Lung (tissue), 12 donors: ENCODE measurements around the gene ACACB. TPM values are rescaled to one million over a fixed set of nuclear protein-coding genes. Genes with fewer than 3 reads are reported as not detected.

Experiments used
- ATAC-seq: fragments of 200-7000 bp; cut with Tn5 transposase; one replicate; pipeline ENCODE4 v1.9.1; 2020; ENCODE audit warnings: moderate number of reproducible peaks; ENCODE audit not compliant: insufficient read depth, low FRiP score
- DNase-seq, 3 donors: peaks; one replicate each; pipeline ENCODE4 v3.0.0-alpha.2; 2013 to 2017
- H3K27ac ChIP-seq, 2 donors: one replicate each; pipeline ENCODE4 v1.5.1; 2013; ENCODE audit warnings: mild to moderate bottlenecking in 2 of 2, moderate library complexity in 2 of 2, control low read depth in 1 of 2, inconsistent platforms in 1 of 2, low read depth in 1 of 2, low read length in 1 of 2
- H3K27me3 ChIP-seq, 3 donors: one replicate each; pipeline ENCODE4 v1.5.1; 2013; ENCODE audit warnings: low read length in 2 of 3; ENCODE audit not compliant: control insufficient read depth in 3 of 3, insufficient read depth in 3 of 3
- H3K36me3 ChIP-seq, 4 donors: one replicate each; pipeline ENCODE4 v1.5.1; 2013; ENCODE audit warnings: low read length in 4 of 4, mild to moderate bottlenecking in 1 of 4, moderate library complexity in 1 of 4; ENCODE audit not compliant: control insufficient read depth in 4 of 4, insufficient read depth in 4 of 4
- H3K4me1 ChIP-seq, 5 donors: one replicate each; pipeline ENCODE4 v1.5.1; 2013; ENCODE audit warnings: low read length in 5 of 5, mild to moderate bottlenecking in 2 of 5, moderate library complexity in 1 of 5; ENCODE audit not compliant: control insufficient read depth in 5 of 5, insufficient read depth in 5 of 5
- H3K4me3 ChIP-seq: one replicate; pipeline ENCODE4 v1.5.1; 2013; ENCODE audit warnings: mild to moderate bottlenecking, control low read depth, moderate library complexity
- H3K9ac ChIP-seq, 2 donors: one replicate each; pipeline ENCODE4 v1.5.1; 2013; ENCODE audit warnings: low read length in 2 of 2, control low read depth in 1 of 2; ENCODE audit not compliant: insufficient read depth in 1 of 2
- H3K9me3 ChIP-seq, 4 donors: one replicate each; pipeline ENCODE4 v1.5.1; 2013; ENCODE audit warnings: low read length in 3 of 4, mild to moderate bottlenecking in 1 of 4, moderate library complexity in 1 of 4; ENCODE audit not compliant: control insufficient read depth in 4 of 4, insufficient read depth in 3 of 4
- WGBS, 2 donors: extraction: QIAGEN DNeasy Blood & Tissue Kit; methylation state at CpG; one replicate each; pipeline ENCODE4 v1.1.7; 2013; 5-methylcytosine and 5-hydroxymethylcytosine counted together
- polyA plus RNA-seq, 2 donors: library from polyadenylated mRNA; stranded (reverse); fragments of 200-250 nt; gene quantifications; one replicate each; pipeline ENCODE4 v1.2.1, GENCODE V29; 2013
- total RNA-seq, 2 donors: library from RNA; depleted of rRNA in 1 of 2; stranded (reverse); fragments of >200 nt in 1 of 2; gene quantifications; one replicate each; pipeline ENCODE4 v1.2.1, GENCODE V29; 2014 to 2021
- TF ChIP-seq, protein P1 (sequence below): IDR thresholded peaks from 2 replicates; pipeline ENCODE4 v1.5.1; 2012; ENCODE audit warnings: mild to moderate bottlenecking; ENCODE audit errors: control extremely low read depth, extremely low read depth
- donor health status: control.
- donor health status: control.
- donor health status: Bipolar disorder and iron deficiency.
- donor health status: healthy.
- donor health status: DM: yes; HTN: yes; CAD: no.

ACACB gene
- total and polyA plus RNA-seq, 4 donors, result 2.9 to 24.5 (median 18.2) TPM

DNA sequence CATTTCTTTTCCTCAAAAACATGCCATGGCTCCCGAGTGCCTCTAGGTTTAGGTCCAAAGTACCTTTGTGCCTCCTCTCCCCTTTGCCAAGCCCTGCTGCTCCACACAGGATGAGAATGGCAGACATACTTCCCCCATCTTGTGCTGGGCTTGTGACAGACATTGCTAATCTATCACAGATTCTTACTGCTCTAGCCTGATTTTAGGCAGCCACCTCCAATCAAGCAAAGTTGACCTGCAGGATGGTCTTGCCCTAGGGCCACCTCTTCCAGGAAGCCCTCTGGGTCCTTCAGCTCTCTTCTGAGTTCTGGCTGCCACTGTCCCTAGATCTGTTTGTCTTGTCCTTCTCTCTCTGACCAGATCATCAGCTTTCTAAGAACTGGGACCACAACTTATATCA is 172.2 kb downstream of the ACACB start:
- H3K4me3 ChIP-seq, result no peak overlapping the region
- no peak overlapping the region for H3K27ac ChIP-seq
- no peak overlapping the region for H3K9ac ChIP-seq
- TF ChIP-seq, protein P1, sequence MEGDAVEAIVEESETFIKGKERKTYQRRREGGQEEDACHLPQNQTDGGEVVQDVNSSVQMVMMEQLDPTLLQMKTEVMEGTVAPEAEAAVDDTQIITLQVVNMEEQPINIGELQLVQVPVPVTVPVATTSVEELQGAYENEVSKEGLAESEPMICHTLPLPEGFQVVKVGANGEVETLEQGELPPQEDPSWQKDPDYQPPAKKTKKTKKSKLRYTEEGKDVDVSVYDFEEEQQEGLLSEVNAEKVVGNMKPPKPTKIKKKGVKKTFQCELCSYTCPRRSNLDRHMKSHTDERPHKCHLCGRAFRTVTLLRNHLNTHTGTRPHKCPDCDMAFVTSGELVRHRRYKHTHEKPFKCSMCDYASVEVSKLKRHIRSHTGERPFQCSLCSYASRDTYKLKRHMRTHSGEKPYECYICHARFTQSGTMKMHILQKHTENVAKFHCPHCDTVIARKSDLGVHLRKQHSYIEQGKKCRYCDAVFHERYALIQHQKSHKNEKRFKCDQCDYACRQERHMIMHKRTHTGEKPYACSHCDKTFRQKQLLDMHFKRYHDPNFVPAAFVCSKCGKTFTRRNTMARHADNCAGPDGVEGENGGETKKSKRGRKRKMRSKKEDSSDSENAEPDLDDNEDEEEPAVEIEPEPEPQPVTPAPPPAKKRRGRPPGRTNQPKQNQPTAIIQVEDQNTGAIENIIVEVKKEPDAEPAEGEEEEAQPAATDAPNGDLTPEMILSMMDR, result no peak
- no peaks in the 10 kb centered on the region for H3K9me3 ChIP-seq
- DNase-seq (no peak), ATAC-seq (no peak)
- WGBS, 2 donors, result 82 to 83% methylated on average over 1 of the region's 1 CpG
- no peaks in the 10 kb centered on the region for H3K27me3 ChIP-seq
- H3K4me1 ChIP-seq, result peaks cover 0 to 12% (median 4%) of the 10 kb centered on the region in 5 donors
- H3K36me3 ChIP-seq, result no peaks in the 10 kb centered on the region

DNA sequence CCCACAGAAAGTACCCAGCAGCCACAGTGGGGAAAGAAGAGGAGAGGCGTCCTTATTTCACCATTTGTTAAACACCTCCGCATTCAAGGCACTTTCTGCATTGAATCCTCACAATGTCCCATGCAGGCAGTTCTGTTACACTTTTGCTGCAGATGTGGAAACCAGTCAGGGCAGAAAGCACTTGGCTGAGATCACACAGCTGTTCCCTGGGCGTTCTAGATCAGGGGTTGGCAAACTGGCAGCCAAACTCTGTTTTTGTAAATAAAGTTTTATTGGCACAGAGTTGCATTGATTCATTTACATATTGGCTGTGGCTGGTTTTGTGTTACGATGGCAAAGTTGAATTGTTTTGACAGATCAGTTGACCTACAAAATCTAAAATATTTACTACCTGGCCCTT is 172.6 kb downstream of the ACACB start:
- no peaks in the 10 kb centered on the region for H3K27me3 ChIP-seq
- no peaks in the 10 kb centered on the region for H3K9me3 ChIP-seq
- no peak for DNase-seq
- TF ChIP-seq, protein P1, result no peak
- WGBS, 2 donors, result 76 to 84% methylated on average over 4 of the region's 4 CpGs
- ATAC-seq, result no peak
- no peak overlapping the region for H3K27ac ChIP-seq
- no peaks in the 10 kb centered on the region for H3K36me3 ChIP-seq
- H3K4me1 ChIP-seq, result peaks cover 0 to 12% (median 4%) of the 10 kb centered on the region in 5 donors
- no peak overlapping the region for H3K9ac ChIP-seq
- no peak overlapping the region for H3K4me3 ChIP-seq

DNA sequence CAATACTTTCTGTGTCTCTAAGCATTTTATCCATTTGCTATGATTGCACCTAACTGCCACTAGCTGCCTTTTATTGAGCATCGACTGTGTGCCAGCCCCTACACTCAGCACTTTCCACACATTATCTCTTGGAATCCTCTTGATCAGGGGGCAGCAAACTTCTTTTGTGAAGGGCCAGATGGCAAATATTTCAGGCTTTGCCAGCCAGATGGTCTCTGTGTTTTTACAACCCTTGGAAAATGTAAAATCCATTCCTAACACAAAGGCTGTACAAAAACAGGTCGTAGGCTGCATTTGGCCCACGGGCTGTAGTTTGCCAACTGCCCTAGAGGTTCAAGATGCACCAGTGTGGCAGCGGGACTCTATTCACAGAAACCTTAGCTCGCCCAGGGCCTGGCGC is 173.2 kb downstream of the ACACB start:
- ATAC-seq (no peak), DNase-seq (no peak)
- Histone ChIP-seq H3K9me3 (no peaks in the 10 kb centered on the region), H3K27me3 (no peaks in the 10 kb centered on the region), H3K4me3 (no peak overlapping the region), H3K36me3 (no peaks in the 10 kb centered on the region), H3K9ac (no peak overlapping the region), H3K27ac (no peak overlapping the region), H3K4me1 (peaks cover 0 to 12% (median 4%) of the 10 kb centered on the region in 5 donors)
- WGBS, 2 donors, result 84 to 87% methylated on average over 6 of the region's 6 CpGs
- TF ChIP-seq, protein P1, result no peak

DNA sequence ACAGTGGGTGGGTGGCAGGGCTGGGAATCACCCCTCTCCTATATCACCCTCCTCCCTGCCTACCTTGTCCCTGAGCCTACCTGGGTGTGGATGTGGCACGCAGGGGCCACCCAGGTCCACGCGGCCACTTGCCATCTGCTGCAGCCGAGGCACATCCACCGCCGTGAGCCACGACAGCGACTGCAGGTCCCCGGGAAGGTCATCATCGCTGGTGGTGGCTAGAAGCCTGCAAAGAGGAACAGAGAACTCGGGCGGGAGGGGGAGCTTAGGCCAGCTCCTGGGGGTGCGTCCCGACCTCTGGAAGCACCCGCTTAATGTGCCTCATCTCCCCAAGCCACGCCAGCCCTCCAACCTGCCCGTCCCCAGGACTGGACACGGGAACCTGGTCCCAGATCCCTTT is 173.7 kb downstream of the ACACB start:
- Histone ChIP-seq H3K36me3 (no peaks in the 10 kb centered on the region), H3K9ac (no peak overlapping the region), H3K27me3 (no peaks in the 10 kb centered on the region), H3K4me3 (no peak overlapping the region), H3K27ac (no peak overlapping the region), H3K9me3 (no peaks in the 10 kb centered on the region), H3K4me1 (peaks cover 0 to 12% (median 4%) of the 10 kb centered on the region in 5 donors)
- DNase-seq (no peak), ATAC-seq (no peak)
- TF ChIP-seq, protein P1, result no peak
- WGBS, 2 donors, result 88 to 89% methylated on average over 18 of the region's 18 CpGs
